ENCODE results near the gene FBXW4.

GRCh38 chr10:101710059-101710695 lies 15.2 kb upstream of the FBXW4 start:
- no peak for TF ChIP-seq POLR2AphosphoS5 (IDR thresholded peaks at IDR 0.05; ENCODE audit: borderline replicate concordance, low read depth, low read length)
- TF ChIP-seq EZH2 (IDR thresholded peaks at IDR 0.05), result no peak
- no peak for TF ChIP-seq FOXP2 (optimal IDR thresholded peaks at IDR 0.05; ENCODE audit: control extremely low read depth, extremely low read length, insufficient read depth)
